Kidney epithelial cell (primary cell): ENCODE data around the gene TTLL5. TPM values are rescaled to one million over a fixed set of nuclear protein-coding genes. Genes with fewer than 3 reads are reported as not detected.

Experiments used
- DNase-seq: peaks from one replicate; pipeline ENCODE4 v3.0.0-alpha.2; 2010; ENCODE audit warnings: low read depth
- H3K27me3 ChIP-seq: 2 replicates; pipeline ENCODE4 v1.6.0; 2011; ENCODE audit warnings: low read length; ENCODE audit not compliant: control insufficient read depth, insufficient read depth
- H3K36me3 ChIP-seq: 2 replicates; pipeline ENCODE4 v1.5.1; 2011; ENCODE audit warnings: low read length; ENCODE audit not compliant: control insufficient read depth, insufficient read depth
- H3K4me3 ChIP-seq: 2 replicates; pipeline ENCODE4 v1.5.1; 2011; ENCODE audit warnings: low read depth, mild to moderate bottlenecking, control low read depth, low read length
- CTCF ChIP-seq: IDR thresholded peaks from 2 replicates; pipeline ENCODE4 v1.5.1; 2011; ENCODE audit warnings: mild to moderate bottlenecking, moderate library complexity, low read length, control low read depth, inconsistent platforms; ENCODE audit not compliant: insufficient read depth, poor library complexity, severe bottlenecking
- total RNA-seq: library from RNA; depleted of rRNA; stranded (reverse); fragments of >200 nt; gene quantifications from 2 replicates; pipeline ENCODE4 v1.2.3, GENCODE V29; 2015

Gene TTLL5
- total RNA-seq, 1 donor from 2014 or later, result 24.7 TPM

- no peak overlapping the region for H3K4me3 ChIP-seq
- DNase-seq, result no peak
- H3K36me3 ChIP-seq, result no peaks in the 10 kb centered on the region
- no peak for TF ChIP-seq CTCF
- H3K27me3 ChIP-seq, result no peaks in the 10 kb centered on the region
Measured at GRCh38 chr14:75827331-75827730, 166.3 kb downstream of the TTLL5 start.

DNA sequence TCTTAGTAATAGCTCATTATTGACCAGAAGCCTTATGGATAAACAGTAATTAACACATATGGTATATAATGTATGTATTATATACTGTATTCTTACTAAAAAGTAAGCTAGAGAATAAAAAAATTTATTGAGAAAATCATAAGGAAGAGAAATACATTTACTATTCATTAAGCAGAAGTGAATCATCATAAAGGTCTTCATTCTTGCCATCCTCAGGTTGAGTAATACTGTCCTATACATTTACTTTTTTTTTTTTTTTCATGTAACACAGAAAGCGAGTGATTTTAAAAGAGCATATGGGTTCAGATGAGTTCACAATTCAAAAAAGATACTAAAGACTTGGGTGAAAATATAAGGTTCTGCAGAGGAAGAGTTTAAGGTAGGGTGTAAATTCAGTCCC is 168.3 kb downstream of the TTLL5 start:
- Histone ChIP-seq H3K27me3 (no peaks in the 10 kb centered on the region), H3K36me3 (no peaks in the 10 kb centered on the region), H3K4me3 (no peak overlapping the region)
- TF ChIP-seq CTCF, result no peak
- no peak for DNase-seq

GRCh38 chr14:75831455-75831854 is 170.4 kb downstream of the TTLL5 start:
- no peak for DNase-seq
- H3K27me3 ChIP-seq, result no peaks in the 10 kb centered on the region
- H3K4me3 ChIP-seq, result no peak overlapping the region
- no peak for TF ChIP-seq CTCF
- H3K36me3 ChIP-seq, result no peaks in the 10 kb centered on the region

GRCh38 chr14:75831952-75832351 is 170.9 kb downstream of the TTLL5 start:
- TF ChIP-seq CTCF, result no peak
- Histone ChIP-seq H3K27me3 (no peaks in the 10 kb centered on the region), H3K36me3 (no peaks in the 10 kb centered on the region), H3K4me3 (no peak overlapping the region)
- no peak for DNase-seq

DNA sequence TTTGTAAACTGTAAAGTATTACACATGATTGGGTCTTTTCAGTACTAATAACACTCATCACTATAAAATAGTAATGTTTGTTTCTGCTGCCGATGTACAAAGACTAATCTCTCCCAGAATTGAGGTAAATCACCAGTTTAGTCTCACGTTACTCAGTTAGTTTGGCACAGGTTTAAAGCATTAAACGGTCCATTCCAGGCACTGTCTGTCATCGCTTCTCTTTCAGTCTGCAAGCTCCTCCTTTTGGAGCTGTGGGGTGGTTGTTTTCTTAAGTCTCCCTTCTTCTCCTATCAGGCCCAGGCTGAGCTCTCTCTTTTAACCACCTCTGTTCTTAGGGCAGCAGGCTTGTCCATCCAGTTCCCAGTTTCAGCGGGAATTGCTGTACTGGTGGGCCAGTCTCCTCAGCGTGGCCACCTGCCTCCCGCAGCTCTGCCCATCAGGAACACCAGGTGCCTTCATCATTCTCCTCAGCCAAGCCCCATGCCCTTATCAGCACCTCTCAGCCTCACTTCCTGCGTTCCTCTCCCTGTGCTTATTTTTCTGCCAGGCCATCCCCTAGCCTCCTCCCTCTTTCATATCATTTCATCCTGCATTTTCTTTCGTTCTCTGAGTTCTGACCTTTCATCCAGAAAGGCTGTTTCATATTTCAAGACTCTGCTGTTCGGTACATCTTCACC is 171.7 kb downstream of the TTLL5 start:
- H3K4me3 ChIP-seq, result no peak overlapping the region
- TF ChIP-seq CTCF, result no peak
- no peak for DNase-seq
- H3K36me3 ChIP-seq, result peaks cover 1% of the 10 kb centered on the region
- H3K27me3 ChIP-seq, result no peaks in the 10 kb centered on the region
